ENCODE results near the gene PALLD. TPM values are rescaled to one million over a fixed set of nuclear protein-coding genes. Genes with fewer than 3 reads are reported as not detected.

The PALLD gene
- total RNA-seq, 1 experiment from 2014 or later = 166 TPM

GRCh38 chr4:168736860-168737805, 240.3 kb downstream of the PALLD start:
- Histone ChIP-seq H4K20me1 (ENCODE audit: insufficient read depth) (no peaks in the 10 kb centered on the region; the same call in 1 of the 2 replicates), H3K9ac (ENCODE audit: low read length) (no peak overlapping the region), H3K27me3 (ENCODE audit: insufficient read depth, low read length) (no peaks in the 10 kb centered on the region), H3K27ac (ENCODE audit: low read depth, low read length) (no peak overlapping the region), H3K4me1 (ENCODE audit: control insufficient read depth in 1 of 2, insufficient read depth in 2 of 2, low read length in 2 of 2) (no peaks in the 10 kb centered on the region; a peak in 1 of 4 replicates), H3K4me2 (ENCODE audit: low read length) (no peak overlapping the region), H3K9me2 (ENCODE audit: insufficient read depth) (no peaks in the 10 kb centered on the region), H2AFZ (ENCODE audit: low read depth, low read length, poor library complexity, severe bottlenecking) (no peak overlapping the region), H3K9me3 (ENCODE audit: control insufficient read depth in 1 of 2, insufficient read depth in 1 of 2, low read depth in 1 of 2, low read length in 2 of 2) (no peaks in the 10 kb centered on the region), H3K4me3 (replicated peaks in 1 of 2; ENCODE audit: low read depth in 1 of 2, low read length in 2 of 2) (no peak overlapping the region), H3K36me3 (ENCODE audit: control insufficient read depth in 1 of 2, insufficient read depth in 2 of 2, low read length in 2 of 2) (no peaks in the 10 kb centered on the region), H3K79me2 (ENCODE audit: insufficient read depth, low read length) (no peaks in the 10 kb centered on the region)
- no peak for ATAC-seq
- ChIA-PET POLR2A (no interaction called here), RAD21 (ENCODE audit: low non-redundant PET in 1 of 2, low total read pairs in 2 of 2, uncharacterized antibody in 2 of 2, unreplicated experiment in 2 of 2) (no interaction called here), CTCF (no interaction called here)
- DNase-seq (ENCODE audit: low read depth, low spot score) = no peak
- no TSS peak for BruUV-seq (replicated peaks)
- intact Hi-C loops (cut with micrococcal nuclease) = no loop called here
- TF ChIP-seq EZH2 (IDR thresholded peaks at IDR 0.05) (no peak), FOSL1 (IDR thresholded peaks at IDR 0.05; ENCODE audit: low read depth) (no peak), RAD21 (IDR thresholded peaks at IDR 0.05; ENCODE audit: low read depth) (no peak), MAX (IDR thresholded peaks at IDR 0.05) (no peak), EGR1 (IDR thresholded peaks at IDR 0.05; ENCODE audit: low read depth) (no peak), SIN3A (IDR thresholded peaks at IDR 0.05; ENCODE audit: low read depth) (no peak), CTCF (IDR thresholded peaks at IDR 0.05 in 2 of 3, conservative IDR thresholded peaks at IDR 0.05 in 1 of 3; ENCODE audit: borderline replicate concordance in 1 of 3, insufficient read depth in 1 of 3, low read depth in 2 of 3, low read length in 2 of 3) (no peak), ZBTB33 (IDR thresholded peaks at IDR 0.05; ENCODE audit: extremely low read depth, insufficient replicate concordance, low read length) (no peak), POLR2A (IDR thresholded peaks at IDR 0.05; ENCODE audit: borderline replicate concordance, extremely low read depth, insufficient read depth, insufficient read length) (no peak), CEBPB (IDR thresholded peaks at IDR 0.05; ENCODE audit: low read depth) (no peak), SP1 (IDR thresholded peaks at IDR 0.05; ENCODE audit: low read depth) (no peak), POLR2AphosphoS5 (IDR thresholded peaks at IDR 0.05; ENCODE audit: low read depth, low read length) (no peak), YY1 (IDR thresholded peaks at IDR 0.05; ENCODE audit: extremely low read depth, insufficient replicate concordance, low read depth, low read length) (no peak), ELF1 (IDR thresholded peaks at IDR 0.05; ENCODE audit: borderline replicate concordance, low read depth) (no peak), REST (IDR thresholded peaks at IDR 0.05; ENCODE audit: low read depth) (no peak), ATF3 (IDR thresholded peaks at IDR 0.05) (no peak), ZNF274 (IDR thresholded peaks at IDR 0.05; ENCODE audit: low read depth, low read length) (no peak), CBX3 (IDR thresholded peaks at IDR 0.05; ENCODE audit: low read depth) (no peak)
